ENCODE data around the gene PET117.
"Not testable (repeated sequence)": the region's sequence is repeated elsewhere in the genome, so short reads cannot be mapped to it uniquely, and the experiment has no call there.

The PET117 gene

DNA sequence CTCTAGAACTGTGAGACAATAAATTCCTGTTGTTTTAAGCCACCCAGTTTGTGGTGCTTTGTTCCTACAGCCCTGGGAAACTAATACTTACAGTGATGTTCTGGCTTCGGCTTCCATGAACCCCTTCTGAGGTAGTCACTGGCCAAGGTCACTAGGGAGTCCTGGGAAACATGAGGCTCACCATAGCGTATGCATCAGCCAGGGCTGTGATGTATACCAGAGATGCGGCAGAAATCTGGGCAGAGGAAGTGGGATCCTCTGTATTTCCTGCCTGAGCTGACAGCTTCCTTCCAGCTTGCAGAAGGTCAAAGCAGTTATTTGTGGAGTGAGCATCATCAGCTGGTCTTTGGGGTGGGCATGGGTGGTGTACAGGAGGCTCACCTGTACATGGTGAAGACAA lies 27.9 kb downstream of the PET117 start:
- DNase-seq, result no peak

DNA sequence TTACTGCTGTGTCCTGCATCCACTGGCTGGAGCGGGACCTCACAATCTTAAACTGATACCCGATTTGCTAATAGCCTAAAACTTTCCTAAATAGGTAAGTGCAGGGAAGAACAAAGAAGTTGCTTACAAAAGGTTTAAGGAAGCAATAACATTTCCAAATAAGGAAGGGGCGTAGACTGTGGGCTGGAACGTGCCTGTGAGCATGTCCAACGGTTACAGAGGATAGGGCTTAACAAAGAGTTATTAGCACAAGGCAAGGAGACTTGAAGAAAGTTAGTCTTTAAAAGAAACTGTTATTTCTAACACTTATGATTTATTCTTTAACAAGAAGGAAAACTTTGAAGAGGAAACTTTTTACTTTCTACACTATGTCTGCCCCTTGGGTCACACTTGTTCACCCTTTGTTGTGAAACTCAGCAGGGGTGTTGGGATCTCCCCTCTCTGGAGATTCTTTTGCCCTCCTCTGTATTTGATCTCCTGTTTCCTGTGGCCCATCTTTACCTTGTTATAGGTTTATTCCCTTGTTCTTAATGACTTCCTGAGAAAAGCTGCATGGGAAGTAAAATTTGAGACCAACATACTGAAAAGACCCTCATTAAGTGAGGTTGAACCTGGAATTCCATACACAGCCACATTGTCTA lies 28.7 kb downstream of the PET117 start:
- no peak for DNase-seq

DNA sequence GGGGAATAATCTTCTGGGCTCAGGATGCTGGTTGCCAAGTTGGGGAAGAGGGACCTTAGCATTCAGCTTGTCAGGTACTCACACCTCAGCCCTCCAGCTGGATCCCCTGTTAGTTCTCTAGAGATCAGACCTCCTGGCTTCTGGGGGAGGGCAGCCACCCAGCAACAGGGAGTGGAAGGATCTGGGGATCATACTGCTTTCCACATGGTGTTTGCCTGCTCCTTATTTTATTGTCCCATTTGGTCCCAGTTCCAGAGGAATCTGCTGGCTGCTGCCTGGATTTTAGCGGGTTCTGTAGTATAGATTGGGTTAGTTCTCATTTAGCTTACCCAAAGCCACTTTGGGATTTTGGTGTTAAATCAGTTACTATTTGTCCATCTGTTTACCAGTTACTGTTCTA lies 29.3 kb downstream of the PET117 start:
- DNase-seq, result no peak

DNA sequence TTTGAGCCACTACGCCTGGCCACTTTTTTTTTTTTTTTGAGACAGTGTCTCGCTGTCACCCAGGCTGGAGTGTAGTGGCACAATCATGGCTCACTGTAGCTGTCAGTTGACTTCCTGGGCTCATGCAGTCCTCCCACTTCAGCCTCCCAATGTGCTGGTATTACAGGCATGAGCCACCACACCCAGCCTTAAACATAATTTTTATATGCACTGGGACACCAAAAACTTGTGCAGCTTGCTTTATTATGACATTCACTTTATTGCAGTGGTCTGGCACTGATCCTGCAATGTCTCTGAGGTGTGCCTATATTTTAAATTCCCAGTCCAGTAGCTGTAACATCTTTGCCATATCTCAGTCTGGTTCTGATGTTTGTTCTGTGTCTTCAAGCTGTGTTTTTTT lies 34.7 kb downstream of the PET117 start:
- no peak for DNase-seq

DNA sequence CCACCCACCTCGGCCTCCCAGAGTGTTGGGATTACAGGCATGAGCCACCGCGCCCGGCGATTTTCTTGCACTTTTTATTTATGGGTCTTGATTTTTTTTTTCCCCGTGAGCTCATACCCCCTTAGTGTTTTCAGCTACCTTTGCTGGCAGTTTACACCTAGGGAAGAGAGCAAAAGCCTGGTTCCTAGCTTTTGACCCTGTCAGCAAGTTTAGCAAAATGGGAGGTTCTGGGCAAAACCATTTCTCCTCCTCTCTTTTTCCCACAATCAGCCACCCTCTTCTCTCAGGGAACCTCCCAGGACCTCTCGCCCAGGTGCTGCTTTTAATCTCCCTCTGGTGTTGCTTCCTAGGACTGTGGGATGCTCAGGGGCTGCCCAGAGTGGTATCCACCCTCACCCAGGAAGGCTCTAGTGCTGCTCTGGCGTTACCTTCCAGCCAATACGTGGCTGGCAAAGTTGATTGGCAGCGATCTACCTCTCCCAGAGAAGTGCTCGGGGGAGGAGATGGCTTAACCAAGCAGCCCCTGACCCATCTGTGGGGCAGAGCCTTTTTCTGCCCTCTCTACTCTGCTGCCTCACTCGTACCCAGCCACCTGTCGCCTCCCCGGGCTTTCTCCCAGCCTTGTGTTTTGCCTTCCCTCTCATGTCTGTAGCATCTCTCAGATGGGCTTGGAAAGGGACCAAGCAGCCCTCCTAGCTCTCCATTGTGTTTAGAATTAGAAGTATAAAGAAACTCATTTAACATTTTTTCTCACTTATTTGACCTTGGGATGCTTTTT lies 37.4 kb downstream of the PET117 start:
- DNase-seq, result no peak

DNA sequence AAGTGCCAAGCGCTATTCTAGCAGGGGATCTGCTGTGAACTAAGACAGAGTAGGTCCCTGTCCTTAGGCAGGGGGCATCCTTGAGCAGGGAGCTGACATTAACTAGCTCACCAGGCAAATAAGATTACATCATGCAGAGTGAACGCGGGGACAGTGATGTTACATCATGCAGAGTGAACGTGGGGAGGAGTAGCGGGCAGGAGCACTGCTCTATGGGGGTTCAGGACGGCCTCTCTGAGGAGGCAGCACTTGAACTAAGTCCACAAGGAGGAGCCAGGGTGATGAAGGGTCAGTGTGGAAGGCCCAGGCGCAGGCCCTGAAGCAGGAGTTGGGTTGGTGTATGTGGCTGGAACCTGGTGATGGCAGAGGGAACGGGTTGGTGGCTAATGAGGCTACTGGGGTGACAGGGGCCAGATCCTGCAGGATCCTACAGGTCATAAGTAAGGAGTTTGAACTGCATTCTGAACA lies 38.7 kb downstream of the PET117 start:
- DNase-seq, result no peak

DNA sequence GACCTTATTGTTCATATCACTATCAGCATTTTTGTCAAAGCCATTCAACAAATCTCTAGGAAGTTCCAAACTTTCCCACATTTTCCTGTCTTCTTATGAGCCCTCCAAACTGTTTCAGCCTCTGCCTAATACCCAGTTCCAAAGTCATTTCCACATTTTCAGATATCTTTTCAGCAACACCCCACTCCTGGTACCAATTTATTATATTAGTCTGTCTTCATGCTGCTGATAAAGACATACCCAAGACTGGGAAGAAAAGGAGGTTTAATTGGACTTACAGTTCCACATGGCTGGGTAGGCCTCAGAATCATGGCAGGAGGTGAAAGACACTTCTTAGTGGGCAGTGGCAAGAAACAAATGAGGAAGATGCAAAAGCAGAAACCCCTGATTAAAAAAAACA lies 42.7 kb downstream of the PET117 start:
- DNase-seq, result not testable (repeated sequence)

DNA sequence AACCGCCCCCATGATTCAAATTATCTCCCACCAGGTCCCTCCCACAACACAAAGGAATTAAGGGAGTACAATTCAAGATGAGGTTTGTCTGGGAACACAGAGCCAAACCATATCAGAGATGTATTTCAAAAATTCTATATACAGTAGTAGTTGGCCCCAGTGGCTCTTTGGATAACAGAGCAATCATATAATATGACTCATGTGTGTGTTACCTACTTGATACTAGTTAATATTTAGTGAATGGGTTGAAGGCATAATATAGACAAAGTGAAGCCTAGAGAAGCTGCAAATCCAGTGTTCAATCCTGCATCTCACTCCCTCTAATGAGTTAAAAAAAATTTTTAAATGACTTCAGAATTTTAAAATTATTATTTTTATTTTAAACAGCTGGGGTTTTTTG lies 43.2 kb downstream of the PET117 start:
- no peak for DNase-seq

DNA sequence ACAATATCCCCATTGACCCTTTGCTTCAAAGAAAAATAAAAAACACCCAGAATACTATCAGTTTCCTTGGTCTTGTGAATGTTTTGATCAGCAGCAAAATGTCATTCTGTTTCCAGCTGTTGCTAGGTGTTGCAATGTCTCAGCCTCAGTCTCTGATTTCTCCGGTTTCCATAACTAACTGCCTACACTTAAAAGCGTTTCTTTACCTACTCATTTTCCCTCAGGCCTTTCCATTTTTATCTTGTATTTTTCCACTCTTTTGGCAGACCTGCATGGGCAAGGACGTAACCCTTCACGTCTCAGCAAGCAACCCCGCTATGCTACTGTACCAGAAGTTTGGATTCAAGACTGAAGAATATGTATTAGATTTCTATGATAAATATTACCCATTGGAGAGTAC lies 49.4 kb downstream of the PET117 start:
- DNase-seq, result no peak

DNA sequence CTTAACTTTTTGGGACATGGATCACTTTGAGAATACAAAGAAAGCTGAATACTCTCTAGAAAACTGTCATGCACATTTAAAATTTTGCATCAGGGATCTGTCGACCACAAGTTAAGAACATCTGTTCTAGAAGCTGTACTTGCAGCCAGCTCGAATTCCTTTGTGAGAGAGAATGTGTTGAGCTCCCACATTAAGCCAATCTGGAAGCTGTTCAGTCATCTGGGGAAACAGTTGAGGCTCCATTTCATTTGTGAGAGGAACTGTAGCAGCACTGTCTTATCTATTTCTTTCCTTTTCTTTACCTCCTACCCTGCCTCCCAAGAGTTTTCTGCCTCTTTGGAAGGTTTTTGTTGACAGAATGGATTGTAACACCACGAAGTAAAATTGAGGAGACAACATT lies 50.8 kb downstream of the PET117 start:
- DNase-seq, result no peak

DNA sequence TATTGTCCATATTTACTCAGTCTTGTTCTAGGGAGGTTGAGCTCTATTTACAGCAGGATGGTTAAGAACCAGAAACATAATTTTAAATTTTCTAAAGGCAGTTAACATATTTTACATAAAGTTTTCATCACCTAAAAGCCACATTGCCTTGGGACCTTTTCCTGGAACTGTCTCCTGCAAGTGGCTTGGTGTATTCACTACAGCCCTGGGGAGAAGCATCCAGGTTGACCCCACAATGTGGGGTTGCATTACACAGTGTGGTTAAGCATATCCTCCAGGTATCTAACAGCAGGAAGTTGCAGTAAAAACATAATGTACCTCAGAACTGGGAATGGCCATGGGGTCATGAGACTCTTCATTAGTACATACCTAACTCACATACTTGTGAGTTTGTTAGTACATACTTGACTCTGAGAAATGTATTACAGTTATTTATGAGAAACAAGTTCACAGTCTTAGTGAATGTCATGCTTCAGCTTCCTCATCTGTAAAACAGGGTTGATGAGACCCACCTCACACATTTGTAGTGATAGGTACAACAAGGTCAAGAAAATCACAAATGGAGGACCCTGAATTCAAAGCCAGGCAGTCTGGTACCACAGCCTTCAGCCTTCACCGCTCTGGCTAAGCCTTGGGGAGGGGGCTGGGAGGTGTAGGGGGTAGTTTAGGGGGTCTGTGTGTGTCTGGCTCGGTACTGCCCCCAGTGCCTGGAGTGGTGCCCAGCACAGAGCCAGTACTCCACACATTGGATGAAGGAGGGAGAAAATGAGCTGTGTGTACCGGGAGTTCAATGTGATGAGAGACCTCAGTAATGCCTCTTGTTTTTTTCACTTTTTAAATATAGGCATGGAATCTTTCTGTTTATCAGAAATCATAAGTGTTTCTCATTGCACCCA lies 52.9 kb downstream of the PET117 start:
- DNase-seq, result no peak

DNA sequence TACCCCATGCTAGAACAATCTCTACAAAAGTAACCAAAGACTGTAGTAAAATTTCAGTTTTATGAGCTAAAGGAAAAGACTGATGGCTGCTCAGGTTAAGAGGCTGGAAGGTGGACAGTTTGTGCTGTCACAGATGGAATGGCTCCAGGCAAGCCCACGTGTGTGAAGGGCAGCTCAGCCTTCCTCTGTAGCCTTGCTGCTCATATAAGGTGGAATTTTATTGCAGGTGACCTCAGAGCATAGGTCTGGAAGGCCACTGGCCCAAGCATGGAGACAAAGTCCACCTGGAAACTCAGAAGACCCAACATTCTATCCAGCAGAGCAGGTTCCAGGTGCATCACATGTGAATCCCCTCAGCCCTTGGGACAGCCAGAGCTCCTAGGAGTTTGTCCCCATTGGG lies 53.6 kb downstream of the PET117 start:
- DNase-seq, result no peak

All from SIG-M5 (cell line).